Activated gamma-delta T cell treated with Interleukin-2 at 50 U/mL for 16 hours (primary cell): Measurements from ENCODE around the gene SLC17A9.
"Not testable (repeated sequence)": the region's sequence is repeated elsewhere in the genome, so short reads cannot be mapped to it uniquely, and the experiment has no call there.

Experiments
- DNase-seq: peaks from one replicate; pipeline ENCODE4 v3.0.0-alpha.2; 2020

SLC17A9 gene

GRCh38 chr20:62956387-62957135 lies 4.1 kb downstream of the SLC17A9 start:
- DNase-seq = no peak

DNA sequence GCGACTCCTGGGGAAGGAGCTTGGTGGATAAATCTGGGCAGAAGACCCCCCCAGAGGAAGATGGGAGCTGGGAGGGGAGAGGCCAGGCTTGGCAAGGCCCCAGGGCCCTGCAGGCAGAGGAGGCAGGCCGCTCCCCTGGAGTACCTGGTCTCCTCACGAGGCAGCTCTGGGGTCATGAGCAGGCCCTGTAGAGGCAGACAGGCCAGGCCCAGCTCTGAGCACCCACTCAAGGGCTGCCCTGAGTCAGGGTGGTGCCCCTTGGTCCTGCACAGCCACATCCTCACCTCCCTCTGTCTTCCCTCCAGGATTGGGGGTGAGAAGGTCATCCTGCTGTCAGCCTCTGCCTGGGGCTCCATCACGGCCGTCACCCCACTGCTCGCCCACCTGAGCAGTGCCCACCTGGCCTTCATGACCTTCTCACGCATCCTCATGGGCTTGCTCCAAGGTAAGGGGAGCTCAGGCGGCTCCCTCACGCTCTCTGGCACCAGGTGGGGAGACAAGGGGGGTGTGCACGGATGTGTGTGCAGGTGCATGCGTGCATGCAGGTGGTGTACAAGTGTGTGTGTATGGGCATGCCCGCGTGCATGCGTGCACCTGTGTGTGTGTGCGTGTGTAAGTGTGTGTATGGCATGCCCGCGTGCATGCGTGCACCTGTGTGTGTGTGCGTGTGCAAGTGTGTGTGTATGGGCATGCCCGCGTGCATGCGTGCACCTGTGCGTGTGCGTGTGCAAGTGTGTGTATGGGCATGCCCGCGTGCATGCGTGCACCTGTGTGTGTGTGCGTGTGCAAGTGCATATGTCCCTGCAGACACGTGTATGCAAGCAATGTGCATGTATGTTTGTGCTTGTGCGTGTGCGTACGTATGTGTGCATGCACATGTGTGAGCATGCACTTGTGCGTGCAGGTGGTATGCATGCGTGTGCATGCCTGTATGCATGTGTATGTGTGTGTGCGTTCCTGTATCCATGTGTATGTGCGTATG lies 4.9 kb downstream of the SLC17A9 start:
- DNase-seq = no peak

GRCh38 chr20:62958388-62959100 lies 6.0 kb downstream of the SLC17A9 start:
- no peak for DNase-seq

DNA sequence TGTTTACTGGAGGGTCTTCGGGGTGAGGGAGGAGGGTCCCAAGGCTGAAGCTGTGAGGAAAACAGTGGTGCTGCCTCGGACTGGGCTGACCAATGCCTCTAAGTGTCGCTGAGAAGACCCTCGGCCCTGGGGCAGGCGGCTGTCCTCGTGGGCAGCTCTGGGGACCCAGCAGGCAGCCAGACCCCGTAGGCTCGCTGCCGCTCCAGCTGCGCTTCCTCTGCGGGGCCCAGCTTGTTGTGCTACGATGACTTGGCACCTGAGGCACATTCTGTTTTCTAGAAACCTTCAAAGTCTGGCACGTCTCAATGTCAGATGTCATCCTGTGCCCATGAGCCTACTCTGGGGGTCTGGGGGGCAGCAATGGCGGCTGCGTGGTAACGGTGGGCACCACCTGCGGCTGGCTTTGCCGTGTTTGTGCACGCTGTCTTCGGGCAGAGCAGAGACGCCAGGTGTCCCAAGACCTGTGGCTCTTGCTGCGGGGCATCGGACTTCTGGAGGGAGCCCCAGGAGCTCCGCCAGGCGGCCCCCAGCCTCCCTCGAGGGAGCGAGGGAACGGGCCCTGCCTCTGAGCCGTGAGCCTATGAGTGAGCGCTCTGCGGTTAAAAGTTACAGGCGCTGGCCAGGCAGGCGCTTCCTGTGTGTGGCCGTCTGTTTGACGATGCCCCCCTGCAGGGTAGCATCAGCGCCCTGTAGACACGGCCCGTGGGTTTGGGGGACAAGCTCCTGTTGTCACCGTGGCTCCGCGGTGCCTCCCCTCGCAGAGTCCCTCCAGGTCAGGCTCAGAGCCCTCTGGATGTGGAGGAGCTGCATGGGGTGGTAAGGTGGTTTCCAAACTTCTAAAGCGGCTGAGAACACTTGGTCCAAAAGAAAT lies 6.8 kb downstream of the SLC17A9 start:
- DNase-seq = no peak

GRCh38 chr20:62959998-62960436 lies 7.5 kb downstream of the SLC17A9 start:
- no peak for DNase-seq

DNA sequence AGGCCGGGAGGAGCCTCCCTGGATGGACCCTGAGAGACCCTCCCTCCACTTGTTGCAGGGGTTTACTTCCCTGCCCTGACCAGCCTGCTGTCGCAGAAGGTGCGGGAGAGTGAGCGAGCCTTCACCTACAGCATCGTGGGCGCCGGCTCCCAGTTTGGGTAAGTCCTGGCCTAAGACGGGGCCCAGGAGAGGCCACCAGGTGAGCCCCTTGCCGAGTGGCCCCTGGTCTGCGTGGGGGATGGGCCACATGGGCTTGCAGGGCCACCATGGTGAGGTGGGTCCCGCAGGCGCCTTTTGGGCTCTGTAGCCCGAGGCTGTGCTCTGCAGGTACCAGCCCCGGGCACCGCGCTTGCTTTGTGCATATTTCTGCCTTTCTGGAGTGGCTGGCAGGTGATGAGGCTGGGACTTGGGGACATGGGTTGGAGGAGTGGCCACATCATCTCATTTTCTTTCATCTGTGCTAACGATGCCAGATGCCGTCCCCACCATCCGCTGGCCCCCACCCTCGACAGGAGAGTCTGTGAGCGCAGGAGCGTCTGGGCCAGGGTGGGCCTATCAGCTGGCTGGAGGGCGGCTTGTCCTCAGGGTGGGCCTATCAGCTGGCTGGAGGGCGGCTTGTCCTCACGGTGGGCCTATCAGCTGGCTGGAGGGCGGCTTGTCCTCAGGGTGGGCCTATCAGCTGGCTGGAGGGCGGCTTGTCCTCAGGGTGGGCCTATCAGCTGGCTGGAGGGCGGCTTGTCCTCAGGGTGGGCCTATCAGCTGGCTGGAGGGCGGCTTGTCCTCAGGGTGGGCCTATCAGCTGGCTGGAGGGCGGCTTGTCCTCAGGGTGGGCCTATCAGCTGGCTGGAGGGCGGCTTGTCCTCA lies 8.2 kb downstream of the SLC17A9 start:
- not testable (repeated sequence) for DNase-seq

GRCh38 chr20:62961310-62961783 lies 8.8 kb downstream of the SLC17A9 start:
- no peak for DNase-seq

DNA sequence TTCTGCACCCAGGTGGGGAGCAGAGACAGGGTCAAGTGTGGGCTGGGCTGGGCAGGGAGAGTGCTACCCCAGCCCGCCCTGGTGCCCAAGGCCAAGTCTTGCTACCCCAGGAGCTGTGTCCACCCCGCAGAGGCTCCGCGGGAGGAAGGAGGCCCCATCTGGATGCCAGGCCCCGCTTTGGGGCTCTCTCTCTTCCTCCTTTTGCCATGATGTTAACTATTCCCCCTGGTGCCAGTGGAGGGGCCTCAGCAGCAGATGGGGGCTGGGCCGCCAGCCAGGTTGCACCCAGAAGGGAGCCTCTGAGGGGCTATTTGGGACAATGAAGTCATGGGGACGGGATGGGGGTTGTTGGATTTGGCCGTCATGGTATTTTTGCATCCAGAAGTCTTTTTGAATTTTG lies 9.3 kb downstream of the SLC17A9 start:
- no peak for DNase-seq

DNA sequence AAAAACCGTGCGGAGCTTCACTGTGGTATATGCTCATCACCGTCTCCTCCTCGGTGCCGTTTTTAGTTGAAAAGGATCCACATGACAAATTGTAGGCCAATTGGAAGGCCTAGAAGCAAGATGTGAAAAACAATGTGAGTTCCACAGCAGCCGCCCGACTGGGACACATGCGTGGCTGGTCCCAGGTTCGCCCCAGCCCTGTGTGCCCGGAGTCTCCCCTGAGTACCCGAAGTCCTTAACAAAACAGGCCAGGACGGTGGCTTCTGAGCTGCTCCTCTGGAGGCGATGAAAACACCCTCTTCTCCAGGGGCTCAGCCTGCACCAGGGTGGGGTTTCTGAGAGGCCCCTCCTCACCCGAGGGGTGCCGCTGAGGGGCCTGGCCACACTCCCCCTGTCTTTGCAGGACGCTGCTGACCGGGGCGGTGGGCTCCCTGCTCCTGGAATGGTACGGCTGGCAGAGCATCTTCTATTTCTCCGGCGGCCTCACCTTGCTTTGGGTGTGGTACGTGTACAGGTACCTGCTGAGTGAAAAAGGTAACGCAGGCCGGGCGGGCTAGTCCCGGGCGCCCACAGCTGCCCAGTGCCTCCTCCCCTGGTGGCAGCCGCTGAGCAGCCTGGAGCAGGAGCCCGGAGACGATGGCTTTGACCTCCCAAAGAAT lies 9.8 kb downstream of the SLC17A9 start:
- DNase-seq = no peak

GRCh38 chr20:62962891-62963613 lies 10.5 kb downstream of the SLC17A9 start:
- DNase-seq = no peak

DNA sequence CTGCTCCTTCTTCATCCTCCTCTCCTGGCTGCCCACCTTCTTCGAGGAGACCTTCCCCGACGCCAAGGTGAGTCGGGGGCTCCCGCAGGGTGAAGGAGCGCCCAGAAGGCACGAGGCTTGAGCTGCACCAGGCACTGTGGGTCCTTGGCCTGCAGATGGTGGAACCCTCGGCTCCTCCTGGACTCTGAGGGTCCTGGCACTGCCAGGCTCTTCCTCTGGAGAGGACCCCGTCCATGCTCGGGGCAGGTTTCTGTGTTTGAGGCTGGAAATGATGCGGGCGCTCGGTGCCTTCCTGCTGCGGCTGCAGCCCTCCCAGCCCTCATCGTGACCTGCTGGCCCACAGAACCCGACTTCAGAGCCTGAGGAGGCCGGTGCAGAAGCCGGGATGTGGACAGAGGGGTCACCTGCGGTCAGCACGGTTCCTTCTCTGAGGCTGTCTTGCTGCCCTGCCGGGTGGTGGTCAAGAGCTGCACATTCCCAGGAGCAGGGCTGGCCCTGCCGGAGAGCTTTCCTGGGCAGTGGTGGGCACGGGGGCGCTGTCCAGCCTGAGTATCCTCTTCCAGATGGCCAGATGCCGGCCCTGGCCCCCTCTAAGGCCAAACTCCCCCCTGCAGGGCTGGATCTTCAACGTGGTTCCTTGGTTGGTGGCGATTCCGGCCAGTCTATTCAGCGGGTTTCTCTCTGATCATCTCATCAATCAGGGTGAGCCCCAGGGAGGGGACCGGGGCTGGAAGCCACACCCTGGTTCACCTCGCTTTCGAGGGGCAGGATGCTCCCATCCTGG lies 11.3 kb downstream of the SLC17A9 start:
- DNase-seq = no peak

GRCh38 chr20:62964700-62965099 lies 12.2 kb downstream of the SLC17A9 start:
- DNase-seq = no peak

DNA sequence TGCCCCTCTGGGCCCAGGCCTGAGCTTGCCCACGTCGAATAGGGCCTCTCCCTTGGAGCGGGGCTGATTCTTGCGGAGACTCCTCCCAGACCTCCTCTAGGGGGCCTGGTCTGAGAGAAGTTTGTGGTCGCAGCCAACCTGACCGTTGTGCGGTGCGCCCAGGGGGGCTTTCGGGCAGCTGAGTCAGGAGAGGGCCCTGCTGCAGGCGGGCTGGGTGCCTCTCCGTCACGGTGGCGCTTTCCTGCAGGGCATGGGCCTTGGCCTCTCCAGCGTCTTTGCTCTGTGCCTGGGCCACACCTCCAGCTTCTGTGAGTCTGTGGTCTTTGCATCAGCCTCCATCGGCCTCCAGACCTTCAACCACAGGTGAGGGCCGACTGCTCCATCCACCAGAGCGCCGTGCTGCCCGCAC lies 12.9 kb downstream of the SLC17A9 start:
- no peak for DNase-seq

- no peak for DNase-seq
Observed at GRCh38 chr20:62966212-62967148, 14.0 kb downstream of the SLC17A9 start.

DNA sequence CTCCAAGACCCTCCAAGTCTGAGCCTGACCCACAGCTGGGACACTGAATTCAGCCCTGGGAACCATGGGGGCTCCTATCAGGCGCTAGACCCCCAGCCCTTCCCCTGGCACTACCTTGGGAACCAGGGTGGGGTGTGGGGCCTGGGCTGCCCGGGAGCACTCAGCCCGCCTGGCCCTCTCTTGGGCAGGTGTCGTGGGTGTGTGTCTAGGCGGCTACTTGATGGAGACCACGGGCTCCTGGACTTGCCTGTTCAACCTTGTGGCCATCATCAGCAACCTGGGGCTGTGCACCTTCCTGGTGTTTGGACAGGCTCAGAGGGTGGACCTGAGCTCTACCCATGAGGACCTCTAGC lies 14.6 kb downstream of the SLC17A9 start:
- DNase-seq = no peak

DNA sequence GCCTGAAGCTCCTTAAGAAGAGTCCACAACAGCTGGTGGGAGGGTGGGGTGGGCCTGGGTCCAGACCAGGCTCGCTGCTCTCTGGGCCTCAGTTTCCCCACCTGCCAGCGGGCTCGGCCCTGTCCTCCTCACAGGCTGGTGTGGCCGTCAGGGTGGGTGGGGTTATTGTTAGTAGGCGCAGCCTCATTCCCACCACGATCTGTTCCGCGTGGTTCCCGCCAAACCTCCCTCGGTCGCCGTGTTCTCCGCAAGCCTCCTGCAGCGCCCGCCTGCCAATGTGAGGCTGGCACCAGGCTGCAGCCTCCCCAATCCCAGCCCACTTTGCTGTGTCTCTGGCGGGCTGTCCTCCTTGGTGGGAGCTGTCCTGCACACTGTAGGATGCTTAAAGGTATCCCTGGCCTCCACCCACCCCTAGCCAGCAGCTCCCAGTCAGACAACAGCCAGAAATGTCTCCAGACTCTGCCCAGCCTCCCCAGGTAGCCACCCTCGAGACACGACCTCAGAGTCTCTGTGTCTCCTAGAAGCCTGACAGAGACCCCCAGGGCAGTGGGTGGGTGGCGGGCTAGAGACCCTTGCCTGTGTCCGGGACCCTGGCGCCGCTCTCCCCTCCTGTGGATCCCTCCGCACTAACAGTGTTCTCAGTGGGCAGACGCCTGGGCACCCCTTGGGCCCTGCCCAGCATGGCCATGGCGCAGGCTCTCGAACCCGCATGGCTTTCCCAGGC lies 15.3 kb downstream of the SLC17A9 start:
- DNase-seq = no peak
